Tongue (tissue), 2 donors: ENCODE measurements around the gene PCSK1N. TPM values are rescaled to one million over a fixed set of nuclear protein-coding genes. Genes with fewer than 3 reads are reported as not detected.
"Not testable (repeated sequence)": the region's sequence is repeated elsewhere in the genome, so short reads cannot be mapped to it uniquely, and the experiment has no call there.

Experiments used
- DNase-seq: peaks from one replicate; pipeline ENCODE4 v3.0.0-alpha.2; 2015
- total RNA-seq: library from RNA; depleted of rRNA; stranded (reverse); fragments of >200 nt; gene quantifications from one replicate; pipeline ENCODE4 v1.2.3, GENCODE V29; 2014

PCSK1N gene
- total RNA-seq, 1 donor from 2014 or later, result 2.5 TPM

DNA sequence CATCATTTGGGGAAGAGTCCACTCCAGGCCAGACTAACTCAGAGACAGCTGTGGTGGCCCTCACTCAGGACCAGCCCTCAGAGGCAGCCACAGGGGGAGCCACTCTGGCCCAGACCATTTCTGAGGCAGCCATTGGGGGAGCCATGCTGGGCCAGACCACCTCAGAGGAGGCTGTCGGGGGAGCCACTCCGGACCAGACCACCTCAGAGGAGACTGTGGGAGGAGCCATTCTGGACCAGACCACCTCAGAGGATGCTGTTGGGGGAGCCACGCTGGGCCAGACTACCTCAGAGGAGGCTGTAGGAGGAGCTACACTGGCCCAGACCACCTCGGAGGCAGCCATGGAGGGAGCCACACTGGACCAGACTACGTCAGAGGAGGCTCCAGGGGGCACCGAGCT lies 12.4 kb downstream of the PCSK1N start:
- no peak for DNase-seq

DNA sequence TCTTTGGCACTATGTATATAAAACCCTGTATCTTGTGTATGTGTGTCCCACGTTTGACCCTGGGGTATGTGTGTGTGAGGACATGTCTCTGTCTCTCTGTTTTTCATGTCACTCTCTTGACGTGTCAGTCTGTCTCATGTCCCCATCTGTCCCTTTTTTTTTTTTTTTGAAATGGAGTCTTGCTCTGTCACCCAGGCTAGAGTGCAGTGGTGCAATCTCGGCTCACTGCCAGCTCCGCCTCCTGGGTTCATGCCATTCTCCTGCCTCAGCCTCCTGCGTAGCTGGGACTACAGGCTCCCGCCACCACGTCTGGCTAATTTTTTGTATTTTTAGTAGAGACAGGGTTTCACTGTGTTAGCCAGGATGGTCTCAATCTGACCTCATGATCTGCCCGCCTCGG lies 16.0 kb downstream of the PCSK1N start:
- not testable (repeated sequence) for DNase-seq

DNA sequence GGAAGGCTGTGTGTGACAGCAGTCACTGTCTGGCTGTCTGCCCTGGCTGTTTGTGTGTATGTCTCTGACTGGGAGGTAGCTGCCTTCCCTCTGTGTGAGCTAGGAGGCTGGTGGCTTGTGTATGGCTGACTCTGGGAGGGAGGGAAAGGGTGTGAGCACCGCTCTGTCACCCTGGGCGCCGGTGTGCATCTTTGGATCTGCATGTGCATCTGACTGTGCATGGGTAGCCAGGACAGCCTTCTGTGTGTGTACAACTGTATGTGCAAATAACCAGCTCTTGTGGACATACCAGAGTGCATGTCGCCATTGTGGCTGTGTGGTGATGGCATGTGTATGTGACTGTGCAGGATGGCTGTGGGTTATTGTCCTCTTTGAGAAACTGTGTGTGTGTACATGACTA lies 16.5 kb downstream of the PCSK1N start:
- DNase-seq, result no peak

DNA sequence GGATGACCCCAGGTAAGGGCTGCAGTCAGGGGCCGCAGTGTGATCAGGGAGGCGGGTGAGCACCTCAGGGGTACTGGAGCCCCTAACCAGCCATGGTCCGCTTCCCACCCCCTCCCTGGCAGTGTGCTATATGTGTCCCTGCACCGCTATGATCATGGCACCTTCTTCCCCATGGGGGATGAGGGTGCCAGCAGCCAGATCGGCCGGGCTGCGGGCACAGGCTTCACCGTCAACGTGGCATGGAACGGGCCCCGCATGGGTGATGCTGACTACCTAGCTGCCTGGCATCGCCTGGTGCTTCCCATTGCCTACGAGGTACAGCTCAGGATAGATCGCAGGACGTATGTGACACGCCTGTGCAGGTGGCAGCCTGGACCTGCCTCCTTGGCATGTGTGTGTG lies 17.3 kb downstream of the PCSK1N start:
- no peak for DNase-seq

DNA sequence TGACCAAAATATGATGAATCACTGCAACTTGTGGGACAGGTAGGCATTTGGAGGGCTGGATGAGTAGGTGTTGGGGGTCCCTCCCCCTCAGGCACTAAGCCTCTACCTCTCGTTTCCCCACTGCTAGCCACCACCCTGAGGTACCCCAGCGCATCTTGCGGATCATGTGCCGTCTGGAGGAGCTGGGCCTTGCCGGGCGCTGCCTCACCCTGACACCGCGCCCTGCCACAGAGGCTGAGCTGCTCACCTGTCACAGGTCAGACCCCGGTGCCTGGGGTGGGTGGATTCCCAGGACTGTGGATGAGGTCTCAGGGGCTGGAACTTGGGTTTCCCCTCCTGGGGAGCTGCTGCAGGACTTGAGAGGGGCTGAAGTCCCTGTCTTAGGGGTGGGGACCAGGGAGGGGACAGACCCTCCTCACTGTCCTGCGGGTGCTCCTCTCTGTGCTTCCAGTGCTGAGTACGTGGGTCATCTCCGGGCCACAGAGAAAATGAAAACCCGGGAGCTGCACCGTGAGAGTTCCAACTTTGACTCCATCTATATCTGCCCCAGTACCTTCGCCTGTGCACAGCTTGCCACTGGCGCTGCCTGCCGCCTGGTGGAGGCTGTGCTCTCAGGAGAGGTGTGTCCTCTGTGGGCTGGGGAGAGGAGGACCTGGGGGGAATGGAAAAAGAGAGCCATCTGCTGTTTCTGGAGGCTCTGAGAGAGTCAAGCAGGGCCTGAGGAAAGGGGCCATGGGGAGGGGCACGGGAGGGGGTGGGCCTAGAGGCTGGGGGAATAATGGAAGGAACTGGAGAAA lies 19.2 kb downstream of the PCSK1N start:
- DNase-seq, result no peak

DNA sequence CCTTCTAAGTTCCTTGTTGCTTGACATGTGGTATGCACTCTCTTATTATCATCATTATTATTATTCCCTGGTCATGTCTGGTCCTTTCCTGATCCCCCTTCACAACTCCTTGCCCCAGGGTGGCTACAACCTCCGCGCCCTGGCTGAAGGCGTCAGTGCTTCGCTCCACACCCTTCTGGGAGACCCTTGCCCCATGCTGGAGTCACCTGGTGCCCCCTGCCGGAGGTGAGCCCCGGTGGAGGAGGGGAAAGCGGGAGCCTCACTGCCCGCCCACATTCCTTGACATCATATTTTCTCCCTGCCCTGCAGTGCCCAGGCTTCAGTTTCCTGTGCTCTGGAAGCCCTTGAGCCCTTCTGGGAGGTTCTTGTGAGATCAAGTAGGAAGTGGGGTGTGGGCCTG lies 20.1 kb downstream of the PCSK1N start:
- no peak for DNase-seq

DNA sequence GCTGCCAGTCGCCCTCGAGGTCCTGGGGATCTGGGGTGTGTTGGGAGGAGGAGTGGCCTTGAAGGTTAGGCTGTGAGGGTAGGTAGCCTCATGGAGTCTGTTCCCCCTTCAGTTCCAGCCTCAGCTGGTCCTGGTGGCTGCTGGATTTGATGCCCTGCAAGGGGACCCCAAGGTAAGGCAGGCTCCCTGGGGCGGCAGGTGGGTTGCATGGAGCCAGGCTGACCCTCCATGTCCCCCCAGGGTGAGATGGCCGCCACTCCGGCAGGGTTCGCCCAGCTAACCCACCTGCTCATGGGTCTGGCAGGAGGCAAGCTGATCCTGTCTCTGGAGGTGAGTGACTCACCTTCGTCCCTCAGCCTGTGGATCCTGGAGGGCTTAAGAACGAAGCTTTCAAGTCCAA lies 20.7 kb downstream of the PCSK1N start:
- no peak for DNase-seq

DNA sequence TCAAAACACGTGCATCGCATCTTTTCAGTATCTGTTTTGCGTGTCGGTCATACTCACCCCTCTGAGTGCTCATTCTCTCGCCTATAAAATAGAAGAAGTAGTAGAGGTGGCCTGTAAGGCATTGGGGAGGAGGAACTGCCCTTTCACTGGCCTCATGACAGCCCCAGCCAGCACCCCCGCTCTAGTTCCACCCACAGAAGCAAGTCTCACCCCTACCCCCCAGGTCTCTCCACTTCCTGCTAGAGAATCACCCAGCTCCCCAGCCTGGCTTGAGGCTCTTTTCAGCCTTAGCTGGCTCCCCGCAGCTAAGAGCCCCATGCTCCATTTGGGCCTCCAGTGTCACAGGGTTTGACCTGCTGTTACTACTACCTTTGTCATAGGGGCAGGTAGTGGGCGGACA lies 21.8 kb downstream of the PCSK1N start:
- no peak for DNase-seq

DNA sequence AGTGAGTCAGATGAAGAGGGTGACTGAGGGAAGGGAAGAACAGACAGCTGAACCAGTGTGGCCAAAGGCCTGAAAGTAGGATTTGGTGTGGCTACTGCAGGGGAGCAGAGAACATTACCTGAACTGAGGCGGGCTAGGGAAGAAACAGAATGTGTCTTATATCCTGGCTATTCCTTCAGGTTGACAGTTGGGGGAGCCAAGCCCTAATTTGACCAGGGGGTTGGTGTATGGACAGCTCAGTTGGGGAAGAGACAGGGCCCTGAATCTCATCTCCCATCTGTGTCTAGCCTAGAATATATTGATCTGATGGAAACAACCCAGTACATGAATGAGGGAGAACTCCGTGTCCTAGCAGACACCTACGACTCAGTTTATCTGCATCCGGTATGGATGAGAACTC lies 29.3 kb downstream of the PCSK1N start:
- DNase-seq, result no peak

DNA sequence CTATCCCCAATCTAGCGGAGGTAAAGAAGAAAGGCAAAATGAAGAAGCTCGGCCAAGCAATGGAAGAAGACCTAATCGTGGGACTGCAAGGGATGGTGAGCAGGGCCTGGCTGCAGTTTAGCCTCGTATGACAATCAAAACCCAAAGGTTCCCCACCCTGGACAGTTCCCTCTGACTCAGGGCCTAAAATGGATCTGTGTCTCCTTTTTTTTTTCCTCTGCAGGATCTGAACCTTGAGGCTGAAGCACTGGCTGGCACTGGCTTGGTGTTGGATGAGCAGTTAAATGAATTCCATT lies 32.6 kb downstream of the PCSK1N start:
- DNase-seq, result no peak

DNA sequence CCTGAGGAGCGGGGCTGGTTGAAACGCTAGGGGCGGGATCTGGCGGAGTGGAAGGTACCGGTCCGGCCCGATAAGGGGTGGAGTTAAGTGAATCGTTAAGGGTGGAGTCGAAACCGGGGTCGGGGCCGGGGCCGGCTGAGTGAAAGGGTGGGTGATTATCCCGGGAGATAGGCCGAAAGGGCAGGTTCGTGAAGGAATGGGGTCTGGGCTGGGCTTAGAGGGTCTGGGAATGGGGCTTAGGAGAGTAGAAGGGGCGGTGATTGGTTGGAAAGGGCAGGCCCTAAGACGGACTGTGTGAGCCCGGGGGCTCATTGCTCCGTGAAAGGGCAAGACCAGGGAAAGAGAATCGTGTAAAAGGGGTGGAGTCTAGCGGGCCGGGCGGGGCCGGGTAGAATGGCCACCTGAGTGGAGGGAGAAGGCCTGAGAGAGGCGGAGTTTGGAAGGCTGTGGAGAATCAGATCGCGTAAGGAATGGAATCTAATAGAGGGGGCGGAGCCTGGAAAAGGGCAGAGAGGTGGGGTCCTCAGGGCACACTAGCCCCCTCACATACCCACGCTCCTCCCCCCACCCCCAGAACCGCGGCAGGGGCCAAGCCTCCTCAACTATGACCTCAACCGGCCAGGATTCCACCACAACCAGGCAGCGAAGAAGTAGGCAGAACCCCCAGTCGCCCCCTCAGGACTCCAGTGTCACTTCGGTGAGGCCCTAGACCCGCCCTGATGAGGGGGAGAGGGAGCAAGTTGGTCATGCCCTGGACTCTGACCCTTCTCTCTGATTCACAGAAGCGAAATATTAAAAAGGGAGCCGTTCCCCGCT lies 33.1 kb downstream of the PCSK1N start:
- peak; percentile 88 for DNase-seq

DNA sequence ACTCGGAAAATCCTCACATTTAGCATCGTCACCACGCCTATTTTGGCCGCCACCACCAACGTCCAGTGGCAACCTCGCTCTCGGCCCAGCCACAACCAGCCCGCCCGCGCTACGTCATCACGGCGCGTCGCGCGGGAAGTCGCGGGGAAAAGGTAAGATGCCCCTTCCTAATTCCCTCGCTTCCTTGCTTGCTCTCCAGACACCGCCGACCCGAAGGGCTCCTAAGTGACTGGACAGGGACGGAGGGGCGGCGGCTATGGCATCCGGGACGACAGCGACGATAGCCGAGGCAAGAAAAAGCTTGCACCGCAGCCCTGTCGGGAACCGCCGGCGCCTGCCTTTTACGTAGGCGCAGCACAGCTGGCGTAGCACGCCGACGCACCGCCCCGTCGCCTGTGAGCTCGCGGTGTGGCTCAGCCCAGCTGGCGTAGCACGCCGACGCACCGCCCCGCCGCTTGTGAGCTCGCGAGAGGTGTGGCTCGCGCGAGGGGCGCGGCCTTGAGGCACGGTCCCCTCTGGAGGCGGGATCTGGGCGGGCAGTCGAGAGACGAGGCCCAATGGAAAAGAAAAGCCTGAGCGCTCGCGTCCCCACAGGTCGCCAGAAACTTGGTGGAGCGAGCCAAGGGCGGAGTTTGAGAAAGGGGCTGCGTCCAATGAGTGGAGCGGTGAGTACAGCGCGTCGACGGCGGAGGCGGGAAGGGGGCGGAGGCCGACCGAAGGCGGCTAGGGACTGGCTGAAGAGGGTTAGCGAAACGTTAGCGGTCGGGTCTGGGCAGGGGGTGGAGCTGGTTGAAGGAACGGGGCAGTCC lies 33.9 kb downstream of the PCSK1N start, which contains the start of gene HDAC6:
Gene HDAC6, plus strand, starts transcription at position 788 of the 809 bp plus-strand sequence. CDS start 626 bp downstream, outside the sequence.
- peak; percentile 99 for DNase-seq

DNA sequence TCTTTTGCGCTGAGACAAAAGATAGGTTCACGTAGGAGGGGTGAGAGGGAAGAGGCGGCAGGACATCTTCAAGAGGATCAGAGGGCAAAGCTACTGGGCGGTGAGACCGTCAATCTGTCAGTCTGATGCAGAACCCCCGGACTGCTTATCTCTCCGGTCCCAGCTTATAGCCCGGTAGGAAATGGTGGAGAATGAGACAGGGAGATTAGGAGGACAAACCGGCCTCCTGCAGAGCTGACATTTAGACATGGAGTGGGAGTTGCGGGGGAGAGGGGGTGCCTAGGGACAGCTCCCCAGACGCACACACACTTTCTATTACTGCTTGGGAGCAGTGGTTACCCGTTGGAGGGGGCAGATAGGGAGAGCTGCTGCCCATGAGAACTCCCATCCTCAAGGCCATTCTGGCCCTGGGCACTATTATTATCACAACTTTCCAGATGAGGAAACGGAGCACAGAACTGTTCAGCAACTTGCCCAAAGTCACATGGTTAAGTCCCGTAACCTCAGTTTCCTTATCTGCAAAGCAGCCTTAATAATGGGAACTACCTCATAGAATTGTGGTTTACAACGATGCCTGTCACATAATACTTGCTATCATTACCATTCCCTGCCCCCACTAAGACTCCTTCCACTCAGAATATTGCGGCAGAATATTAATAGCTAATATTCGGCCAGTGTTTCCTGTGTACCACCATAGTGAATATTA lies 34.7 kb downstream of the PCSK1N start:
- DNase-seq, result no peak

DNA sequence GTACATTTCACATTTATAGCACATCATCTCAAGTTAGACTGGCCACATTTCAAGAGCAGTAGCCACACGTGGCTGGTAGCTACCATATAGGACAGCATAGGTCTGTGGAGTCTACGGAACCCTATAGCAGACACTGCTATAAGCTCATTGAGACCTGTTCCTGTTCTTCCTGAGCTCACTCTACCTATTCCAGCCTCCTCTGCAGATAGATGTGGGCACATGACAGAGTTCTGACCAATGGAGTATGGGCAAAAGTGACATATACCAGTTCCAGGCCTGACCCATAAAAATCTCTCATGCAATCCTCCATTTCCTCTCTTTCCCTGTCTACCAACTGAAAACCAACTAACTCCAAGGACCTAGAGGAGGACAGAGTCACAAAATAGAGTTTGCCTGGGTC lies 37.1 kb downstream of the PCSK1N start:
- DNase-seq, result no peak

DNA sequence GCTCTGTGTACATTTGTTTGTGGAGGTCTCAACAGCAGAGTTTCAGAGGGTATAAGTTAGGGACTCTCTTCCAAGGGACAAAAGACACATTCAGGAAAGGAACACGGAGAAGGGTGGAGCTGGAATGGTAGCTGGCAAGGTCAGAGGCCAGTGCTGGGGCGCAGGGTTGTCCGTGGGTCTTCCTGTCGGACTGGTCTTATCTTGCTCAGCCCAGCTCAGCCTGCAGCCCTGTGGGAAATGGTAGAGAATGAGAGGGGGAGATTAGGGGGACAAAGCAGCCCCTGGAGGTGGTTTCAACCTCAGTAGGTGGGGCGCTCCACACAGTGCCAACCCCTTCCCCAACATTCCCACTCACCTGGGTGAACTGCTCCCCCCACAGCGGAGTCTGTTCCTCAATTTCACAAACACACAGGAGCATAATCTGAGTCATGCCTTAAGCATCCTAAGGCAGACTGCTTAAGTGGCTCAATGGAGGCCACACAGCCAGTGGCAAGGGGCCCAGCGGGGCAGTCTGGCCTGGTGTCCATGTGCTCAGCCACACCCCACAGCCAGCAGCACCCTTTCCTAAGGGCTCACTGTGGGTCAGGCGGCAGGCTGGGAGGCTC lies 40.4 kb downstream of the PCSK1N start:
- DNase-seq, result no peak

DNA sequence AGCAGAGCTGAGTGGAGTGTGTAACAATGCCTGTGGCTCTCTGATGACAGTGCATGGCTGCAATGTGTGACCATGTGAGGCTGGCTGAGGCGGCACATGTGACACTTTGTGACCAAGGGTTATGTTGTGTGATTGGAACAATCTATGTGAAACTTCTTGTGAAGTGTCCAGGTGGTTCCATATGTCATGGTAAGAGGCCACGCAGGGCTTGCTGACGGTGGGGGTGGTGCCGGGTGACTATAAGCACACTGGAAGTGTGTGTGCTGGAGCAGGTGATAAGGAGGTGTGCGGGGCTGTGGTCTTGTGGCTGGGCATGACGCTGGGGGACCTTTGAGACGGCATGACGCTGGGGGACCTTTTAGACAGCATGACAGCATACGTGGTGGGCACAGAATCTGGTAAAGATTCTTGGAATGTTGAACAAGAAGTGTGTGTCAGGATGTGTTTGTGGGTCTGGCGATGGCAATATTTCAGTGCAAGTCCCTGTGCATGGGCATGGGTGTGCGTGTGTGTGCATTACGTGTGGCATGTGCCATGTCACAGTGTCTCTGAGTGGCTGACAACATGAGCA lies 41.0 kb downstream of the PCSK1N start:
- no peak for DNase-seq

DNA sequence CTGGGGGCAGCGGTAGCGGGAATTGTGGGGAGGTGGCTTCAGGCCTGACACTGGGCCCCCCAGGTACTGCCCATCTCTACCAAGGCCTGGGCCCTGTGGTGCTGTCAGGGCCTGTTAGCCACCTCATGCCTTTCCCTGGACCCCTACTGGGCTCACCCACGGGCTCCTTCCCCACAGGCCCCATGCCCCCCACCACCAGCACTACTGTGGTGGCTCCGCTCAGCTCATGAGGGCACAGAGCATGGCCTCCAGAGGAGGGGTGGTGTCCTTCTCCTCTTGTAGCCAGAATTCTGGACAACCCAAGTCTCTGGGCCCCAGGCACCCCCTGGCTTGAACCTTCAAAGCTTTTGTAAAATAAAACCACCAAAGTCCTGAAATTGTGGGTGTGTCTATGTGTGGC lies 41.5 kb downstream of the PCSK1N start:
- DNase-seq, result no peak

DNA sequence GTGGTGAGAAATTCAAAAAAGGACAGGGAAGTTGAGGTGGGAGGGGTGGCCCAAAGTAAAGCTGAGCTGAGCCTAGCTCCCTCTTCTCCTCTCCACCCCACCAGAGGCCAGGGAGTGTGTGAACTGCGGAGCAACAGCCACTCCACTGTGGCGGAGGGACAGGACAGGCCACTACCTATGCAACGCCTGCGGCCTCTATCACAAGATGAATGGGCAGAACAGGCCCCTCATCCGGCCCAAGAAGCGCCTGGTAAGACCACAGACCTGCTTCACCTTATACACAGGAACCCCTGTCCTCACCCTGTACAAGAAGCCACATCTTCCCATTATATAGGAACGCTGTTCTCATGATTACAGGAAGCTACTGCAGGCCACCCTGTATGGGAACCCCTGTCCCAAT lies 43.2 kb downstream of the PCSK1N start:
- DNase-seq, result no peak

DNA sequence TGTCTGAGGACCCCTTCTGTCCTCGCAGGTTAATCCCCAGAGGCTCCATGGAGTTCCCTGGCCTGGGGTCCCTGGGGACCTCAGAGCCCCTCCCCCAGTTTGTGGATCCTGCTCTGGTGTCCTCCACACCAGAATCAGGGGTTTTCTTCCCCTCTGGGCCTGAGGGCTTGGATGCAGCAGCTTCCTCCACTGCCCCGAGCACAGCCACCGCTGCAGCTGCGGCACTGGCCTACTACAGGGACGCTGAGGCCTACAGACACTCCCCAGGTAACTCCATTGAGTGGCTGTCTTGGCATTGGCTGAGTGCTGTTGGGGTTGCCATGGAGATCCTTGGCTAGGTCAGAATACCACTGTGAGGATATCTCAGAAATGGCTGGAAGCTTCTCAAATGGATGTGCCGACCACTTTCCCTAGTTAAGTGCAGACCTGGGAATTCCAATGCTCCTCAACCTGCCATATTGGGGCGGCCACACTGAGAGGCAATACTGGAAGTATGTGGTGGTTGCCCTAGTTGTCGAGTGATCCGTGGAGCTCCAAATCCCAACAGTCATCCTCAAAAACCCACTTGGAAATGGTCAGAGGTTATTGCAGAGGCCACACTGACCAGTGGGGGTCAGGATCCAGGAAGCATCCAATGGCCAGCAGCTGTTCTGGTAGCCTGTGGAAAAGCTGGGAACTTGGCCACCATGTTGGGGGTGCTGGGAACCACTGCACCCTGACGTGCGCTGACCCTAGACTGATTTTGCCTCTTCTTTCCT lies 44.2 kb downstream of the PCSK1N start:
- no peak for DNase-seq

DNA sequence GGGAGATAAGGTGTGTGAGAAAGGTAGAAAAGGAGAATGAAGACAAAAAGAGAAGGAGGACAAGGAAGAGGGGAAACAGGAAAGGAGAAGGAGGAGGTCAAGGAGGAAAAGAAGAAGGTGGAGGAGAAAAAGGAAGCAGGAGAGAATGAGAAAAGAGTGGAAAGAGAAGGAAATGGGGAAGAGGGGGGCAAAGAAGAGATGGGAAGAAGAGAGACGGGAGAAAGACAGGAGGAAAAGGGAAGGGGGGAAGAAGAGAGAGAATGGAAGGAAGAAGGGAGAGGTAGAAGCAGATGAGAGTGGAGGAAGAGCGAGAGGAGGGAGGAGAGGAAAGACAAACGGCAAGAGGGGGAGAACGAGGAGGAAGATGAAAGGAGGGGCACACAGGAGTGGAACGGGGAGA lies 44.9 kb downstream of the PCSK1N start:
- no peak for DNase-seq
